ENCODE results near the gene PTPN12. TPM values are rescaled to one million over a fixed set of nuclear protein-coding genes. Genes with fewer than 3 reads are reported as not detected.
"Not testable (repeated sequence)": the region's sequence is repeated elsewhere in the genome, so short reads cannot be mapped to it uniquely, and the experiment has no call there.

PTPN12 gene
- total RNA-seq, 4 donors from 2014 or later = 129 to 168 (median 151) TPM

DNA sequence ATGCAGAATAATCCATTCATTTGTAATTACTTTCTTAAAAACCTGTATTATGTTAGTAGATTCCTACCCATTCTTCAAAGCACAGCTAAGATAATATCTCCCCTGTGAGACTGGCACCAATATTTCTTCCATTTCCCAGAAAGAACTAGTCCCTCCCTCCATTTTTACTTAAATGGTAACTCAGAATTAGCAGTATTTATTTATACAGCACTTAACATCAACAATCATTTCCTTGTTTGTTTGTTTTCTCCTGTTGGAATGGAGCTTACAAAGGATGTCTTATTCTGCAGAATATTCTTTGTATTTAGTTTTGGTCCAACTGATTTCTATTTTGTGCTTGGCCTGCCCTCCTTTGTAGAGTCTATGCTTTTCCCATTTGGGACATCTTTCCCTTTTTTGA, 32.1 kb upstream of the PTPN12 start:
- no peak for DNase-seq (ENCODE audit: low spot score in 2 of 2)
- Histone ChIP-seq H3K27me3 (no peaks in the 10 kb centered on the region), H3K27ac (no peak overlapping the region), H3K4me1 (no peaks in the 10 kb centered on the region), H3K4me3 (no peak overlapping the region), H3K36me3 (no peaks in the 10 kb centered on the region), H3K9me3 (no peaks in the 10 kb centered on the region)
- TF ChIP-seq, protein P1, sequence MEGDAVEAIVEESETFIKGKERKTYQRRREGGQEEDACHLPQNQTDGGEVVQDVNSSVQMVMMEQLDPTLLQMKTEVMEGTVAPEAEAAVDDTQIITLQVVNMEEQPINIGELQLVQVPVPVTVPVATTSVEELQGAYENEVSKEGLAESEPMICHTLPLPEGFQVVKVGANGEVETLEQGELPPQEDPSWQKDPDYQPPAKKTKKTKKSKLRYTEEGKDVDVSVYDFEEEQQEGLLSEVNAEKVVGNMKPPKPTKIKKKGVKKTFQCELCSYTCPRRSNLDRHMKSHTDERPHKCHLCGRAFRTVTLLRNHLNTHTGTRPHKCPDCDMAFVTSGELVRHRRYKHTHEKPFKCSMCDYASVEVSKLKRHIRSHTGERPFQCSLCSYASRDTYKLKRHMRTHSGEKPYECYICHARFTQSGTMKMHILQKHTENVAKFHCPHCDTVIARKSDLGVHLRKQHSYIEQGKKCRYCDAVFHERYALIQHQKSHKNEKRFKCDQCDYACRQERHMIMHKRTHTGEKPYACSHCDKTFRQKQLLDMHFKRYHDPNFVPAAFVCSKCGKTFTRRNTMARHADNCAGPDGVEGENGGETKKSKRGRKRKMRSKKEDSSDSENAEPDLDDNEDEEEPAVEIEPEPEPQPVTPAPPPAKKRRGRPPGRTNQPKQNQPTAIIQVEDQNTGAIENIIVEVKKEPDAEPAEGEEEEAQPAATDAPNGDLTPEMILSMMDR (IDR thresholded peaks at IDR 0.05) = no peak
- TF ChIP-seq EP300 (IDR thresholded peaks at IDR 0.05) (no peak), POLR2A (IDR thresholded peaks at IDR 0.05) (no peak)

DNA sequence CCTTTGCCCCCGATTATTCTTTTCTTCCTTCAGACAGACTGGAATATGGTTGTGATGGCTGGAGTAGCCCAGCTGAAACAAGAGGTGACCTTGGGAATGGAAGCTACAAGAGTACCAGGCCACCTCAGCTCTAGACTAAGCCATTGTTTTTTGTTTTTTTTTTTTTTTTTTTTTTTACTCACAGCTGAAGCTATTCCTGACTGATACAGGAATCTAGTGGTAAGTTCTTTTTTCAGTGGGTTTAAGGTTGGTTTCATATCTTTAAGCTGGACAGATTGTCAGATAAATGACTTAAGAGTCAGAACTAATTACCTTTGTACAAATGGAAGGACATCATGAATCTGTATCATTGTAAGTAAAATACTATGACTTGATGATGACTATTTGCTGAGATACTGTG, 30.2 kb upstream of the PTPN12 start:
- no peak overlapping the region for H3K27ac ChIP-seq
- TF ChIP-seq EP300 (IDR thresholded peaks at IDR 0.05) = no peak
- TF ChIP-seq POLR2A (IDR thresholded peaks at IDR 0.05) = no peak
- TF ChIP-seq, protein P1 (IDR thresholded peaks at IDR 0.05) = no peak
- H3K4me1 ChIP-seq = no peaks in the 10 kb centered on the region
- no peaks in the 10 kb centered on the region for H3K36me3 ChIP-seq
- H3K4me3 ChIP-seq = no peak overlapping the region
- DNase-seq (ENCODE audit: low spot score in 2 of 2) = no peak
- WGBS, 2 donors = 100% methylated on average over 1 of the region's 1 CpG
- H3K9me3 ChIP-seq = no peaks in the 10 kb centered on the region
- H3K27me3 ChIP-seq = no peaks in the 10 kb centered on the region

DNA sequence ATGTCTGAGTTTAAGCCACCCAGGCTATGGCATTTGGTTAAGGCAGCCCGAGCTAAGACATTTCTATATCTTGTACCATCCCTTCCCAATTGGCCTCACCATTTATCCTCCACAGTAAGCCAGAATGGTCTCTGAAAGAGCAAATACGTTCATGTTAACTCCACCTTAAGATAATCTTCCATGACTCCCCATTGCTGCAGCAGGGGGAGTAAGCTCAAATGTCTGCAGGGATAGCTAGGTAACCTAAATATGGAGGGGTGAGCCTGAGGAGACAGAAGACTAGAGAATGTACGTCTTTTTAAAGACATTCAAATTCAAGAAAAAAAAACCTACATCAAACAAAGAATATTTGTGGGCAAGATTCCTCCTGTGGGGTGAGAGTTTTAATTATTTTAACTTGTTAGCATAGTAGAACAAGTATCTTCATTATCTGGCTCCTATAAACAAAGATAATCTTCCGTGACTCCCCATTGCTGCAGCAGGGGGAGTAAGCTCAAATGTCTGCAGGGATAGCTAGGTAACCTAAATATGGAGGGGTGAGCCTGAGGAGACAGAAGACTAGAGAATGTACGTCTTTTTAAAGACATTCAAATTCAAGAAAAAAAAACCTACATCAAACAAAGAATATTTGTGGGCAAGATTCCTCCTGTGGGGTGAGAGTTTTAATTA, 24.0 kb upstream of the PTPN12 start:
- 59 to 68% methylated on average over 4 to 5 of the region's 5 CpGs for WGBS, 2 donors

DNA sequence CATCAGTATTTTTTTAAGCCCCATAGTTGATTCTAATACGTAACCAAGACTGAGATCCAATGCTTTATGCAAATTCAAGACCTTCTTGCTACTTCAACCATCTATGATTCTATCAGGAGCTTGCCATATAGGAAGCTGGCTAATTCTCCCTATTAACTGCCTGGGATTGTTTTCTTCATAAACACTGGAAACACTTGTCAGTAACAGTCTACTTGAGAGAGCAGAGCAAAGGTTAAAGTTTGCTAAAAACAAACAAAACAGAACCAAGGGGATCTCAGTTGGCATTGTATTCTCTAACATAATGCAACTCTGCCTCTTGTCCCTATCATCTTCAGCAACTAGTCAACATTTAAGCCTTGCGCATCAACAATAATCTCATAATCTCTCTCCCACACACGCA, 21.0 kb upstream of the PTPN12 start:
- no peaks in the 10 kb centered on the region for H3K9me3 ChIP-seq
- H3K27ac ChIP-seq = no peak overlapping the region
- no peak for DNase-seq (ENCODE audit: low spot score in 2 of 2)
- 90 to 91% methylated on average over 3 of the region's 3 CpGs for WGBS, 2 donors
- TF ChIP-seq, protein P1 (IDR thresholded peaks at IDR 0.05) = no peak
- TF ChIP-seq EP300 (IDR thresholded peaks at IDR 0.05) (no peak), POLR2A (IDR thresholded peaks at IDR 0.05) (no peak)
- no peaks in the 10 kb centered on the region for H3K27me3 ChIP-seq
- no peak overlapping the region for H3K4me3 ChIP-seq
- no peaks in the 10 kb centered on the region for H3K4me1 ChIP-seq
- H3K36me3 ChIP-seq = no peaks in the 10 kb centered on the region

More for the DNA sequence above, 24.0 kb upstream of the PTPN12 start:
- H3K27me3 ChIP-seq; H3K4me3 ChIP-seq; H3K36me3 ChIP-seq; H3K27ac ChIP-seq; DNase-seq (ENCODE audit: low spot score in 2 of 2); H3K9me3 ChIP-seq; H3K4me1 ChIP-seq: not testable (repeated sequence)

DNA sequence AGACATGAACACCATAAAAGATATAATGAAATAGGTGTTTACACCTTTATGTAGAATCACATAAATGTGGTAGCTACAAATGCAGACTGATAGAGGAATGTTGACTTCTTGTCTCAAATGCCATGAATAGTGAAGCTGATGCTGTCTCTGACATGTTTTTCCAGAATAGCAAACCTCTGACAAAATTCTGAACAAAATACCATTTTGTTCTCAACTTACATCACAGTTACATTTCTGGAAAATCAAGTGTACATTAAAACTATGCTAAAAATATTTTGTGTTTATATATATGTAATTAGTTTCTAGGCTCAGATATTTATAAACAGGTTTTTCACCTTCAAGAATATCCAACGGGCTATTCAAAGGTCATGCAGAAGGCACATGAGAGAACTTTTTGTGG, 16.8 kb upstream of the PTPN12 start:
- H3K36me3 ChIP-seq = no peaks in the 10 kb centered on the region
- no peaks in the 10 kb centered on the region for H3K27me3 ChIP-seq
- TF ChIP-seq, protein P1 (IDR thresholded peaks at IDR 0.05) = no peak
- TF ChIP-seq POLR2A (IDR thresholded peaks at IDR 0.05) = no peak
- no peak for TF ChIP-seq EP300 (IDR thresholded peaks at IDR 0.05)
- WGBS, 2 donors = 54 to 67% methylated on average over 1 of the region's 1 CpG
- H3K4me1 ChIP-seq = no peaks in the 10 kb centered on the region
- no peak for DNase-seq (ENCODE audit: low spot score in 2 of 2)
- H3K4me3 ChIP-seq = no peak overlapping the region
- no peak overlapping the region for H3K27ac ChIP-seq
- no peaks in the 10 kb centered on the region for H3K9me3 ChIP-seq

DNA sequence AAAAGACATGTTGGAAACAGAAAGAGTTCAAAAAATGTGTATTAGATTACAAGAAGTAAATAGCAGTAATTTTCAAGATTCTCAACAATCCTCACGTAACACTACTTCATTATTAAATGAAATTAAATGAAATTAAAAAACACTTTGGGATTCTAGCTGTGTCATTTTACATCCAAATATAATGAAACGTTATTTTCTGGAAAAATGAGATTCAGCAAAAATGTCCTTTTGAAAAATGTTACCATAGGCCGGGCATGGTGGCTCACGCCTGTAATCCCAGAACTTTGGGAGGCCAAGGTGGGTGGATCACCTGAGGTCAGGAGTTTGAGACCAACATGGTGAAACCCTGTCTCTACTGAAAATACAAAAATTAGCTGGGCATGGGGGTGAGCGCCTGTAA, 15.6 kb upstream of the PTPN12 start:
- WGBS, 2 donors = 90 to 95% methylated on average over 5 of the region's 5 CpGs
- H3K4me1 ChIP-seq, H3K36me3 ChIP-seq: not testable (repeated sequence)

More for the DNA sequence above, 15.6 kb upstream of the PTPN12 start:
- H3K27ac ChIP-seq; DNase-seq (ENCODE audit: low spot score in 2 of 2); H3K9me3 ChIP-seq; H3K4me3 ChIP-seq; H3K27me3 ChIP-seq: not testable (repeated sequence)
